HepG2 (cell line): Measurements from ENCODE around the gene IL17RC. TPM values are rescaled to one million over a fixed set of nuclear protein-coding genes. Genes with fewer than 3 reads are reported as not detected.

Source experiments
- FOSL1 ChIP-seq: sonication (generic); formaldehyde crosslinking; IDR thresholded peaks from 2 replicates; pipeline ENCODE4 v1.9.0; 2021; ENCODE audit warnings: missing genetic modification reagents, borderline replicate concordance
- HDAC2 ChIP-seq: sonication (generic); formaldehyde crosslinking; IDR thresholded peaks from 2 replicates; pipeline ENCODE4 v1.4.0; 2020; ENCODE audit warnings: missing genetic modification reagents
- JUN ChIP-seq: sonication (generic); formaldehyde crosslinking; IDR thresholded peaks from 2 replicates; pipeline ENCODE4 v1.4.0; 2020; ENCODE audit warnings: mild to moderate bottlenecking, missing genetic modification reagents
- RBFOX2 ChIP-seq: fragments of 200-400 bp; formaldehyde crosslinking; IDR thresholded peaks from 2 replicates; pipeline ENCODE4 v1.6.1; 2017; ENCODE audit warnings: low read depth, mild to moderate bottlenecking, low read length
- REPIN1 ChIP-seq: sonication (generic); formaldehyde crosslinking; IDR thresholded peaks from 2 replicates; pipeline ENCODE4 v1.8.0; 2022; ENCODE audit warnings: missing genetic modification reagents, low read depth, mild to moderate bottlenecking, borderline replicate concordance
- RXRA ChIP-seq: sonication (generic); formaldehyde crosslinking; IDR thresholded peaks from 2 replicates; pipeline ENCODE4 v1.5.1; 2020; ENCODE audit warnings: missing genetic modification reagents
- SAP130 ChIP-seq: IDR thresholded peaks from 2 replicates; pipeline ENCODE4 v1.6.1; 2016; ENCODE audit warnings: low read depth
- YEATS4 ChIP-seq: sonication (generic); formaldehyde crosslinking; IDR thresholded peaks from 2 replicates; pipeline ENCODE4 v1.4.0; 2020; ENCODE audit warnings: missing genetic modification reagents, borderline replicate concordance
- ZFY ChIP-seq: sonication (generic); formaldehyde crosslinking; IDR thresholded peaks from 2 replicates; pipeline ENCODE4 v1.4.0; 2020; ENCODE audit warnings: missing genetic modification reagents
- ZNF343 ChIP-seq: sonication (generic); formaldehyde crosslinking; IDR thresholded peaks from 2 replicates; pipeline ENCODE4 v1.4.0; 2020; ENCODE audit warnings: mild to moderate bottlenecking, missing genetic modification reagents
- polyA plus RNA-seq, 8 experiments: library from polyadenylated mRNA; depleted of rRNA in 3 of 8; stranded (reverse) in 7 of 8; unstranded in 1 of 8; fragments of >200 nt; fragmentation: Illumina TruSeq in 4 of 8; extraction: Trizol in 4 of 8; gene quantifications; 2 replicates each; pipeline versions ENCODE4 v1.2.1 to v1.2.3, GENCODE V29; 2011 to 2016; ENCODE audit warnings: low read depth in 4 of 8, missing spikeins in 1 of 8, mixed read lengths in 1 of 8; ENCODE audit not compliant: insufficient read depth in 1 of 8
- total RNA-seq, 5 experiments: library from RNA; depleted of rRNA; stranded (reverse); fragments of >200 nt; fragmentation: Illumina TruSeq; extraction: Trizol; gene quantifications; 2 replicates each; pipeline ENCODE4 v1.2.3, GENCODE V29; 2016; ENCODE audit warnings: low read depth in 1 of 5
- TF ChIP-seq, protein P1 (sequence below): sonication (generic); formaldehyde crosslinking; IDR thresholded peaks from 2 replicates; pipeline ENCODE4 v1.4.0; 2020; ENCODE audit warnings: low read depth, mild to moderate bottlenecking, missing genetic modification reagents
- TF ChIP-seq, protein P2 (sequence below): sonication (generic); formaldehyde crosslinking; IDR thresholded peaks from 2 replicates; pipeline ENCODE4 v1.5.1; 2020; ENCODE audit warnings: missing genetic modification reagents, mild to moderate bottlenecking, borderline replicate concordance
- TF ChIP-seq, protein P3 (sequence below): sonication (generic); formaldehyde crosslinking; IDR thresholded peaks from 2 replicates; pipeline ENCODE4 v1.4.0; 2020; ENCODE audit warnings: mild to moderate bottlenecking, missing genetic modification reagents
- TF ChIP-seq, protein P4 (sequence below): IDR thresholded peaks from 2 replicates; pipeline ENCODE4 v1.6.1; 2016; ENCODE audit warnings: missing biosample characterization, missing genetic modification reagents, low read depth
- TF ChIP-seq, protein P5 (sequence below): sonication (generic); formaldehyde crosslinking; IDR thresholded peaks from 2 replicates; pipeline ENCODE4 v1.5.0; 2020; ENCODE audit warnings: missing genetic modification reagents
- TF ChIP-seq, protein P6 (sequence below): sonication (generic); formaldehyde crosslinking; IDR thresholded peaks from 2 replicates; pipeline ENCODE4 v1.5.1; 2020; ENCODE audit warnings: mild to moderate bottlenecking, missing genetic modification reagents

The IL17RC gene
- total and polyA plus RNA-seq, 2 of the 13 experiments (the other 11 are each of a cell fraction or from before 2014, with no cell fraction given): 20.7 to 24.0 TPM

DNA sequence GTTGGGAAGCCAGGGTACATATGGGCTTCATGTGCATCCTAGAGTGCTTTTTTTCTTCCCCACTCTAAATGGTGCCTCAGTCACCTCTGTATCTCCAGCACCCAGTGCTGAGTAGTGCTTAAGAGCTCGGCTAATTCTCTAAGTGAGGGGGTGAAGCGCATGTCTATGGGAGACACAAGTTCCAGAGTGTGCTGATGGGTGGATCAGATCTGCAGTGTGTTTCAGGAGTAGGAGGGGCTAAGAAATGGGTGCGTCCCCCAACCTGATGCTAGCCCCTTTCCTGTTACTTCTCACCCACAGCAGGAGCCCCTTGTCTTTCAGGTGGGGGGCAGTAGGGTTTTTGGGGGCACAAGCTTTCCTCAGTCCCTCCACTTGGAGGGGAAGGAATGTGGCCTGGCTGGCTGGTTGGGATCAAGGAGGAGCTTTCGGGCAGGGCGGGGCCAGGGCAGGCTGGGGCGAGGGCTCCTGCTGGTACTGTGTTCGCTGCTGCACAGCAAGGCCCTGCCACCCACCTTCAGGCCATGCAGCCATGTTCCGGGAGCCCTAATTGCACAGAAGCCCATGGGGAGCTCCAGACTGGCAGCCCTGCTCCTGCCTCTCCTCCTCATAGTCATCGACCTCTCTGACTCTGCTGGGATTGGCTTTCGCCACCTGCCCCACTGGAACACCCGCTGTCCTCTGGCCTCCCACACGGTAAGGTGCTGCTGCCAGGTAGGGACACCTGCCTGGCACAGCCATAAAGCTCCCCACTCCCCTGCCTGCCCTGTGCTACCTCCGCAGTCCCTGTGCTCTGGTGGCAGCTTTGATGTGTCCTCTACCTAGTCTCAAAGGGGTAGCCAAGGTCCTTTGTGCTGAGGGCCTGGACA is 14.3 kb upstream of the IL17RC start, which contains the start of gene IL17RE (continued):
- TF ChIP-seq, protein P1, sequence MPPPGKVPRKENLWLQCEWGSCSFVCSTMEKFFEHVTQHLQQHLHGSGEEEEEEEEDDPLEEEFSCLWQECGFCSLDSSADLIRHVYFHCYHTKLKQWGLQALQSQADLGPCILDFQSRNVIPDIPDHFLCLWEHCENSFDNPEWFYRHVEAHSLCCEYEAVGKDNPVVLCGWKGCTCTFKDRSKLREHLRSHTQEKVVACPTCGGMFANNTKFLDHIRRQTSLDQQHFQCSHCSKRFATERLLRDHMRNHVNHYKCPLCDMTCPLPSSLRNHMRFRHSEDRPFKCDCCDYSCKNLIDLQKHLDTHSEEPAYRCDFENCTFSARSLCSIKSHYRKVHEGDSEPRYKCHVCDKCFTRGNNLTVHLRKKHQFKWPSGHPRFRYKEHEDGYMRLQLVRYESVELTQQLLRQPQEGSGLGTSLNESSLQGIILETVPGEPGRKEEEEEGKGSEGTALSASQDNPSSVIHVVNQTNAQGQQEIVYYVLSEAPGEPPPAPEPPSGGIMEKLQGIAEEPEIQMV (CRISPR knock-in tag): 0 out of 2 replicates have a peak, but pooled peaks have one; percentile 22
- TF ChIP-seq, protein P2, sequence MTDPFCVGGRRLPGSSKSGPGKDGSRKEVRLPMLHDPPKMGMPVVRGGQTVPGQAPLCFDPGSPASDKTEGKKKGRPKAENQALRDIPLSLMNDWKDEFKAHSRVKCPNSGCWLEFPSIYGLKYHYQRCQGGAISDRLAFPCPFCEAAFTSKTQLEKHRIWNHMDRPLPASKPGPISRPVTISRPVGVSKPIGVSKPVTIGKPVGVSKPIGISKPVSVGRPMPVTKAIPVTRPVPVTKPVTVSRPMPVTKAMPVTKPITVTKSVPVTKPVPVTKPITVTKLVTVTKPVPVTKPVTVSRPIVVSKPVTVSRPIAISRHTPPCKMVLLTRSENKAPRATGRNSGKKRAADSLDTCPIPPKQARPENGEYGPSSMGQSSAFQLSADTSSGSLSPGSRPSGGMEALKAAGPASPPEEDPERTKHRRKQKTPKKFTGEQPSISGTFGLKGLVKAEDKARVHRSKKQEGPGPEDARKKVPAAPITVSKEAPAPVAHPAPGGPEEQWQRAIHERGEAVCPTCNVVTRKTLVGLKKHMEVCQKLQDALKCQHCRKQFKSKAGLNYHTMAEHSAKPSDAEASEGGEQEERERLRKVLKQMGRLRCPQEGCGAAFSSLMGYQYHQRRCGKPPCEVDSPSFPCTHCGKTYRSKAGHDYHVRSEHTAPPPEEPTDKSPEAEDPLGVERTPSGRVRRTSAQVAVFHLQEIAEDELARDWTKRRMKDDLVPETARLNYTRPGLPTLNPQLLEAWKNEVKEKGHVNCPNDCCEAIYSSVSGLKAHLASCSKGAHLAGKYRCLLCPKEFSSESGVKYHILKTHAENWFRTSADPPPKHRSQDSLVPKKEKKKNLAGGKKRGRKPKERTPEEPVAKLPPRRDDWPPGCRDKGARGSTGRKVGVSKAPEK (CRISPR knock-in tag): no peak
- TF ChIP-seq SAP130 (CRISPR knock-in tag) (peak; percentile 54), RBFOX2 (peak; percentile 63), FOSL1 (CRISPR knock-in tag) (no peak), REPIN1 (CRISPR knock-in tag) (peak; percentile 23; the same call in 1 of the 2 replicates), RXRA (CRISPR knock-in tag) (peak; percentile 29; the same call in 1 of the 2 replicates), ZNF343 (CRISPR knock-in tag) (0 out of 2 replicates have a peak, but pooled peaks have one; percentile 73), ZFY (CRISPR knock-in tag) (peak; percentile 86), YEATS4 (CRISPR knock-in tag) (peak; percentile 25; the same call in 1 of the 2 replicates), JUN (CRISPR knock-in tag) (0 out of 2 replicates have a peak, but pooled peaks have one; percentile 14), HDAC2 (CRISPR knock-in tag) (0 out of 2 replicates have a peak, but pooled peaks have one; percentile 53)
- TF ChIP-seq, protein P3, sequence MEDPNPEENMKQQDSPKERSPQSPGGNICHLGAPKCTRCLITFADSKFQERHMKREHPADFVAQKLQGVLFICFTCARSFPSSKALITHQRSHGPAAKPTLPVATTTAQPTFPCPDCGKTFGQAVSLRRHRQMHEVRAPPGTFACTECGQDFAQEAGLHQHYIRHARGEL (CRISPR knock-in tag): peak; percentile 54; the same call in 1 of the 2 replicates
- TF ChIP-seq, protein P4, sequence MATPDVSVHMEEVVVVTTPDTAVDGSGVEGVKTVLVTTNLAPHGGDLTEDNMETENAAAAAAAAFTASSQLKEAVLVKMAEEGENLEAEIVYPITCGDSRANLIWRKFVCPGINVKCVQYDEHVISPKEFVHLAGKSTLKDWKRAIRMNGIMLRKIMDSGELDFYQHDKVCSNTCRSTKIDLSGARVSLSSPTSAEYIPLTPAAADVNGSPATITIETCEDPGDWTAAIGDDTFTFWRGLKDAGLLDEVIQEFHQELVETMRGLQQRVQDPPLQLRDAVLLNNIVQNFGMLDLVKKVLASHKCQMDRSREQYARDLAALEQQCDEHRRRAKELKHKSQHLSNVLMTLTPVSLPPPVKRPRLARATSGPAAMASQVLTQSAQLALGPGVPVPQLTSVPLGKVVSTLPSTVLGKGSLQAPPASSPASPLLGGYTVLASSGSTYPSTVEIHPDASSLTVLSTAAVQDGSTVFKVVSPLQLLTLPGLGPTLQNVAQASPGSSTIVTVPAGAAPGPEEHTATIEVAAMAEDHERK (CRISPR knock-in tag): no peak
- TF ChIP-seq, protein P5, sequence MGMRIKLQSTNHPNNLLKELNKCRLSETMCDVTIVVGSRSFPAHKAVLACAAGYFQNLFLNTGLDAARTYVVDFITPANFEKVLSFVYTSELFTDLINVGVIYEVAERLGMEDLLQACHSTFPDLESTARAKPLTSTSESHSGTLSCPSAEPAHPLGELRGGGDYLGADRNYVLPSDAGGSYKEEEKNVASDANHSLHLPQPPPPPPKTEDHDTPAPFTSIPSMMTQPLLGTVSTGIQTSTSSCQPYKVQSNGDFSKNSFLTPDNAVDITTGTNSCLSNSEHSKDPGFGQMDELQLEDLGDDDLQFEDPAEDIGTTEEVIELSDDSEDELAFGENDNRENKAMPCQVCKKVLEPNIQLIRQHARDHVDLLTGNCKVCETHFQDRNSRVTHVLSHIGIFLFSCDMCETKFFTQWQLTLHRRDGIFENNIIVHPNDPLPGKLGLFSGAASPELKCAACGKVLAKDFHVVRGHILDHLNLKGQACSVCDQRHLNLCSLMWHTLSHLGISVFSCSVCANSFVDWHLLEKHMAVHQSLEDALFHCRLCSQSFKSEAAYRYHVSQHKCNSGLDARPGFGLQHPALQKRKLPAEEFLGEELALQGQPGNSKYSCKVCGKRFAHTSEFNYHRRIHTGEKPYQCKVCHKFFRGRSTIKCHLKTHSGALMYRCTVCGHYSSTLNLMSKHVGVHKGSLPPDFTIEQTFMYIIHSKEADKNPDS (CRISPR knock-in tag): 0 out of 2 replicates have a peak, but pooled peaks have one; percentile 63
- TF ChIP-seq, protein P6, sequence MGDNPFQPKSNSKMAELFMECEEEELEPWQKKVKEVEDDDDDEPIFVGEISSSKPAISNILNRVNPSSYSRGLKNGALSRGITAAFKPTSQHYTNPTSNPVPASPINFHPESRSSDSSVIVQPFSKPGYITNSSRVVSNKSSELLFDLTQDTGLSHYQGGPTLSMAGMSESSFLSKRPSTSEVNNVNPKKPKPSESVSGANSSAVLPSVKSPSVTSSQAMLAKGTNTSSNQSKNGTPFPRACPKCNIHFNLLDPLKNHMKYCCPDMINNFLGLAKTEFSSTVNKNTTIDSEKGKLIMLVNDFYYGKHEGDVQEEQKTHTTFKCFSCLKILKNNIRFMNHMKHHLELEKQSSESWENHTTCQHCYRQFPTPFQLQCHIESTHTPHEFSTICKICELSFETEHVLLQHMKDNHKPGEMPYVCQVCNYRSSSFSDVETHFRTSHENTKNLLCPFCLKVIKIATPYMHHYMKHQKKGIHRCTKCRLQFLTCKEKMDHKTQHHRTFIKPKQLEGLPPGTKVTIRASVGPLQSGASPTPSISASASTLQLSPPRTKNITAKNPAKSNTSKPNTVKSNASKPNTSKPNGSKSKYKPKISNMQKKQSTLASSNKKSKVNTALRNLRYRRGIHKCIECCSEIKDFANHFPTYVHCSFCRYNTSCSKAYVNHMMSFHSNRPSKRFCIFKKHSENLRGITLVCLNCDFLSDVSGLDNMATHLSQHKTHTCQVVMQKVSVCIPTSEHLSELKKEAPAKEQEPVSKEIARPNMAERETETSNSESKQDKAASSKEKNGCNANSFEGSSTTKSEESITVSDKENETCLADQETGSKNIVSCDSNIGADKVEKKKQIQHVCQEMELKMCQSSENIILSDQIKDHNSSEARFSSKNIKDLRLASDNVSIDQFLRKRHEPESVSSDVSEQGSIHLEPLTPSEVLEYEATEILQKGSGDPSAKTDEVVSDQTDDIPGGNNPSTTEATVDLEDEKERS (CRISPR knock-in tag): no peak
